Endodermal cell (in vitro differentiated cells): Measurements from ENCODE around the gene RPTOR. TPM values are rescaled to one million over a fixed set of nuclear protein-coding genes. Genes with fewer than 3 reads are reported as not detected.

Experiments used
- DNase-seq: peaks from one replicate; pipeline ENCODE4 v3.0.0-alpha.2; 2017
- H3K27ac ChIP-seq: 2 replicates; pipeline ENCODE4 v1.5.1; 2013; ENCODE audit warnings: mild to moderate bottlenecking, low read depth, low read length, moderate library complexity
- H3K27me3 ChIP-seq: 2 replicates; pipeline ENCODE4 v1.6.1; 2013; ENCODE audit warnings: mild to moderate bottlenecking, low read length, moderate library complexity; ENCODE audit not compliant: insufficient read depth, control insufficient read depth, poor library complexity, severe bottlenecking
- H3K36me3 ChIP-seq: 2 replicates; pipeline ENCODE4 v1.7.0; 2013; ENCODE audit warnings: mild to moderate bottlenecking, low read length, moderate library complexity; ENCODE audit not compliant: control insufficient read depth, insufficient read depth
- H3K4me1 ChIP-seq: one replicate; pipeline ENCODE4 v1.7.0; 2013; ENCODE audit warnings: low read length; ENCODE audit not compliant: control insufficient read depth, insufficient read depth
- H3K4me3 ChIP-seq: 2 replicates; pipeline ENCODE4 v1.5.1; 2013; ENCODE audit warnings: mild to moderate bottlenecking, low read length, moderate library complexity
- H3K9ac ChIP-seq: 2 replicates; pipeline ENCODE4 v1.6.1; 2013; ENCODE audit warnings: mild to moderate bottlenecking, low read length, moderate library complexity; ENCODE audit not compliant: poor library complexity, severe bottlenecking; ENCODE audit errors: extremely low read depth
- H3K9me3 ChIP-seq: 2 replicates; pipeline ENCODE4 v1.6.1; 2013; ENCODE audit warnings: mild to moderate bottlenecking, low read length, moderate library complexity; ENCODE audit not compliant: control insufficient read depth
- H3K27ac Mint-ChIP-seq: 2 replicates; pipeline ENCODE4 v1.8.0; 2020; ENCODE audit warnings: mixed read lengths
- H3K27me3 Mint-ChIP-seq: 2 replicates; pipeline ENCODE4 v1.8.0; 2021; ENCODE audit warnings: mild to moderate bottlenecking, mixed read lengths; ENCODE audit not compliant: insufficient read depth
- H3K36me3 Mint-ChIP-seq: 2 replicates; pipeline ENCODE4 v1.8.0; 2020; ENCODE audit warnings: low read depth, mixed read lengths
- H3K4me1 Mint-ChIP-seq: 2 replicates; pipeline ENCODE4 v1.8.0; 2020; ENCODE audit warnings: mixed read lengths
- H3K4me3 Mint-ChIP-seq: 2 replicates; pipeline ENCODE4 v1.8.0; 2020; ENCODE audit warnings: mild to moderate bottlenecking, moderate library complexity, mixed read lengths
- H3K9me3 Mint-ChIP-seq: 2 replicates; pipeline ENCODE4 v1.8.0; 2020; ENCODE audit warnings: mild to moderate bottlenecking, mixed read lengths
- WGBS, 2 experiments: methylation state at CpG; one replicate each; pipeline versions ENCODE4 v1.1.5 to v1.1.7; 2013; ENCODE audit warnings: missing lambda C conversion rate in 2 of 2, mixed read lengths in 1 of 2; ENCODE audit not compliant: insufficient coverage in 1 of 2, insufficient read length in 1 of 2; 5-methylcytosine and 5-hydroxymethylcytosine counted together
- total RNA-seq, 2 donors: library from RNA; stranded (reverse); fragmentation: NEBNext Ultra II Directional in 1 of 2; extraction: Animal tissue kit (Norgen Biotek cat#: 25700) in 1 of 2; gene quantifications; 2 replicates in 1 of 2; 3 replicates in 1 of 2; pipeline ENCODE4 v1.2.1, GENCODE V29; 2021
- TF ChIP-seq, protein P1 (sequence below): fragments of 200-600 bp; sonication (generic); conservative IDR thresholded peaks from 2 replicates; pipeline ENCODE4 v1.5.0; 2021; ENCODE audit warnings: antibody characterized with exemption, mild to moderate bottlenecking

RPTOR gene
- total RNA-seq, 2 donors from 2014 or later: 45.1 to 53.4 TPM

DNA sequence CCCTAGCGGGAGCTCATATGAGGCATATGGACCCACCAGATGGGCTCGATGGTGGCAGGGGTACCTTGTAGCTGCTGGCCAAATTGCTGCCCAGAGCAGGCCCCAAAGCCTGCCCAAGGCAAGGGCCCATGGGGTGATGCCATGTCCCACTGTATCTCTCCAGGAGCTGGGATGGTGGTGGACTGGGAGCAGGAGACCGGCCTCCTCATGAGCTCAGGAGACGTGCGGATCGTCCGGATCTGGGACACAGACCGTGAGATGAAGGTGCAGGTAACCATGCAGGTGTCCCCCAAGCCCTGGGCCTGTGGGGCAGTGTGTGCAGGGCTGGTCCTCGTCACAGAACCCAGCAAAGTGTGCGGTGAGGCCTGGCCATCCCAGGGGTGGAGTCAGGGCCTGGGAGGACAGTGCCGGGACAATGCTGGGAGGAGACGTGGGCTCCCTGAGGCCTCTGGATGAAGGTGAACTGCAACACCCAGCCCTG, 412.9 kb downstream of the RPTOR start:
- Mint-ChIP-seq H3K4me1 (no peaks in the 10 kb centered on the region), H3K9me3 (no peaks in the 10 kb centered on the region), H3K27me3 (no peaks in the 10 kb centered on the region), H3K27ac (no peak overlapping the region), H3K4me3 (no peak overlapping the region), H3K36me3 (peaks cover 9% of the 10 kb centered on the region)
- TF ChIP-seq, protein P1, sequence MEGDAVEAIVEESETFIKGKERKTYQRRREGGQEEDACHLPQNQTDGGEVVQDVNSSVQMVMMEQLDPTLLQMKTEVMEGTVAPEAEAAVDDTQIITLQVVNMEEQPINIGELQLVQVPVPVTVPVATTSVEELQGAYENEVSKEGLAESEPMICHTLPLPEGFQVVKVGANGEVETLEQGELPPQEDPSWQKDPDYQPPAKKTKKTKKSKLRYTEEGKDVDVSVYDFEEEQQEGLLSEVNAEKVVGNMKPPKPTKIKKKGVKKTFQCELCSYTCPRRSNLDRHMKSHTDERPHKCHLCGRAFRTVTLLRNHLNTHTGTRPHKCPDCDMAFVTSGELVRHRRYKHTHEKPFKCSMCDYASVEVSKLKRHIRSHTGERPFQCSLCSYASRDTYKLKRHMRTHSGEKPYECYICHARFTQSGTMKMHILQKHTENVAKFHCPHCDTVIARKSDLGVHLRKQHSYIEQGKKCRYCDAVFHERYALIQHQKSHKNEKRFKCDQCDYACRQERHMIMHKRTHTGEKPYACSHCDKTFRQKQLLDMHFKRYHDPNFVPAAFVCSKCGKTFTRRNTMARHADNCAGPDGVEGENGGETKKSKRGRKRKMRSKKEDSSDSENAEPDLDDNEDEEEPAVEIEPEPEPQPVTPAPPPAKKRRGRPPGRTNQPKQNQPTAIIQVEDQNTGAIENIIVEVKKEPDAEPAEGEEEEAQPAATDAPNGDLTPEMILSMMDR: no peak
- Histone ChIP-seq H3K4me3 (no peak overlapping the region), H3K9ac (no peak overlapping the region), H3K4me1 (no peaks in the 10 kb centered on the region), H3K36me3 (no peaks in the 10 kb centered on the region), H3K9me3 (no peaks in the 10 kb centered on the region), H3K27me3 (no peaks in the 10 kb centered on the region), H3K27ac (no peak overlapping the region)
- WGBS, 2 experiments: 85 to 93% methylated on average over 4 to 12 of the region's 12 CpGs
- no peak for DNase-seq

DNA sequence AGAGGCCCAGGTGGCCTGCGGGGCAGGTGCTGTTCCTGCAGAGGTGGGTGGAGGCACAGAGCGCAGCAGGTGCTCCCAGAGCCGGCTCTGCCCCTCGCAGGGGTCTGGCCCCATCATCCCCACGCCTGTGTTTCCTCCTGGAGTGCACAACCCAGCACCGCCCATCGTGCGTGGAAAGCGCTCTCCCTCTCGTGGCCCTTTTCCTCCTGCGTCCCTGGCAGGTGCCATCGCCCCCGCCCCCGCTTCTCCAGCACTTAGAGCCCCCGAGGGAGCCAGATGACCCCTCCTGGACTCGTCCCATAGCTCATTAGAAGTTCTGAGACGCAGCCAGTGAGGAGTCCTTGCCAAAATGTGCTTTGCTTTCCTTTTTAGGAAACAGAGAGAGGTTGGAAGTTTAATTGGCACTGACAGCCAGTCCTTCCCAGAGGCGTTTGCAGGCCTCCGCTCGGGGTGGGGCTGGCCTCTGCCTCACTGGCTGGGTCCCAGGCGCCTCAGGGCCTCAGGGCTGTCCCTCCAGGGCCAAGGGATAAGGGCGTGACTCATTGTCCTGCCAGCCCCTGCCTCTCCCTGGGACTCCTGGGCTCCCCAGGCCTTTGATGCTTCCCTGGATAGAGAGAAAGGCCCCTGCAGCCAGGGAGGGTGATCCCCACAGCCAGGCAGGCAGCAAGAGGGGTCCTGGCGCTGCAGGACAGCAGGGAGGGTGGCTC, 414.8 kb downstream of the RPTOR start:
- TF ChIP-seq, protein P1: no peak
- Histone ChIP-seq H3K27me3 (no peaks in the 10 kb centered on the region), H3K27ac (no peak overlapping the region), H3K9me3 (no peaks in the 10 kb centered on the region), H3K9ac (no peak overlapping the region), H3K4me3 (no peak overlapping the region), H3K4me1 (no peaks in the 10 kb centered on the region), H3K36me3 (no peaks in the 10 kb centered on the region)
- Mint-ChIP-seq H3K36me3 (peaks cover 12% of the 10 kb centered on the region), H3K27me3 (no peaks in the 10 kb centered on the region), H3K4me3 (no peak overlapping the region), H3K4me1 (no peaks in the 10 kb centered on the region), H3K9me3 (no peaks in the 10 kb centered on the region), H3K27ac (no peak overlapping the region)
- no peak for DNase-seq
- WGBS, 2 experiments: 92 to 96% methylated on average over 11 to 23 of the region's 23 CpGs

DNA sequence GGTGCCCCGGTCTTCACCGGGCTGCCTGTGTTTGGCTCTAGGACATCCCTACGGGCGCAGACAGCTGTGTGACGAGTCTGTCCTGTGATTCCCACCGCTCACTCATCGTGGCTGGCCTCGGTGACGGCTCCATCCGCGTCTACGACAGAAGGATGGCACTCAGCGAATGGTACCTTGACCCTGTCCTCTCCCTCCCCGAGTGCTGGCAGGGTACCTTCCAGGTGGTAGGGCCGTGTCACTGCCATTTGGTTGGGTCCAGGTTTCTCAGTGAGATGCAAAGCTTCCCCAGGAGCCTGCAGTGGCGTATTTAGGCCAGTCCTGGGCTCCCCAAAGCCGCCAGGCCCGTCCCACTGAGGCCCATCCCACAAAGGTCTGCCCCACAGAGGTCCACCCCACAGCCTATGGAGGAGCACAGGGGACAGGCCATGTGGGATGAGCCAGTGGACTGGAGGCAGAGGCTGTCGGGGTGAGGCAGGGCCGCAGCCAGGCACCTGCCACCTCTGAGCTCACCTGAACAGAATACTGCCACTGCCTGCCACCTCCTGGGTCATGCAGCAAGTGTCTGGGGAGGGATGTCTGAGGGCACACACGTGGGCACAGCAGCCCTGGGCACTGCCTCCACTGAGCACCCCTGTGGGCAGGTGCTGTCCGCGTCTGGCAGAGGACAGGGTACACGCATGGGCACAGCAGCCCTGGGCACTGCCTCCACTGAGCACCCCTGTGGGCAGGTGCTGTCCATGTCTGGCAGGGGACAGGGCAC, 415.6 kb downstream of the RPTOR start:
- H3K9me3 Mint-ChIP-seq: no peaks in the 10 kb centered on the region
- no peaks in the 10 kb centered on the region for H3K4me1 Mint-ChIP-seq
- H3K9me3 ChIP-seq: no peaks in the 10 kb centered on the region
- H3K27me3 ChIP-seq: no peaks in the 10 kb centered on the region
- H3K9ac ChIP-seq: no peak overlapping the region
- DNase-seq: no peak
- H3K4me3 Mint-ChIP-seq: no peak overlapping the region
- H3K27ac ChIP-seq: no peak overlapping the region
- TF ChIP-seq, protein P1: no peak
- no peaks in the 10 kb centered on the region for H3K4me1 ChIP-seq
- 92 to 95% methylated on average over 19 to 24 of the region's 24 CpGs for WGBS, 2 experiments
- no peak overlapping the region for H3K4me3 ChIP-seq
- H3K27me3 Mint-ChIP-seq: no peaks in the 10 kb centered on the region
- peaks cover 10% of the 10 kb centered on the region for H3K36me3 Mint-ChIP-seq
- H3K27ac Mint-ChIP-seq: no peak overlapping the region
- no peaks in the 10 kb centered on the region for H3K36me3 ChIP-seq
